ENCODE results near the gene PML. TPM values are rescaled to one million over a fixed set of nuclear protein-coding genes. Genes with fewer than 3 reads are reported as not detected.
"Not testable (repeated sequence)": the region's sequence is repeated elsewhere in the genome, so short reads cannot be mapped to it uniquely, and the experiment has no call there.

The PML gene
- total RNA-seq, 2 donors from 2014 or later, result 76.3 to 91.7 TPM

DNA sequence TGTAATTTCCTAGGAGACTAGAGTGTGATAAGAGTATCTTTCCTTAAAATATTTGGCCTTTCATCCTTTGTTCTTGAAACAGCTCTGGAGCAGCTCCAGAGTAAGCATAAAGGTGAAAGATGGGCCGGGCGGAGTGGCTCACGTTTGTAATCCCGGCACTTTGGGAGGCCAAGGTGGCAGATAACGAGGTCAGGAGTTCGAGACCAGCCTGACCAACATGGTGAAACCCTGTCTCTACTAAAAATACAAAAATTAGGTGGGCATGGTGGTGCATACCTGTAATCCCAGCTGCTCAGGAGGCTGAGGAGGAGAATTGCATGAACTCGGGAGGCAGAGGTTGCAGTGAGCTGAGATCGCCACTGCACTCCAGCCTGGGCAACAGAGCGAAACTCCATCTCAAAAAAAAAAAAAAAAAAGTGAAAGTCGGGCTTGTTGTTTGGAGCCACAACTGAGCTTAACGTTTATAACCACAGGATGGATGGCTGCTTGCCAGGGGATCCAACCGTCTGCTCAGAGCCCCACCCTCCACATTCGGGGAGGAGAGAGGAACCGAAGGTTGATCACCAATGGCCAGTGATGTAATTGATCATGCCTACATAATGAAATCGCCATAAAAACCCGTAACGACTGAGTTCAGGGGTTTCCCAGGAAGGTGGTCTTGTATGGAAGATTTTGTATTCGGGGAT is 18.9 kb upstream of the PML start:
- ATAC-seq (peak; percentile 48 to 54), DNase-seq (ENCODE audit: low spot score in 2 of 2) (peak; percentile 31 to 54)
- H3K27ac Mint-ChIP-seq, result peak overlapping the region in 1 of 2 donors; percentile 70
- not testable (repeated sequence) for H3K9me3 Mint-ChIP-seq
- H3K36me3 Mint-ChIP-seq, result peaks cover 0 to 15% of the 10 kb centered on the region in 2 donors

GRCh38 chr15:73978896-73979295 is 15.6 kb upstream of the PML start:
- ATAC-seq (no peak), DNase-seq (ENCODE audit: low spot score in 2 of 2) (no peak)
- peaks cover 6 to 9% of the 10 kb centered on the region in 2 donors for H3K9me3 Mint-ChIP-seq
- no peak overlapping the region for H3K27ac Mint-ChIP-seq
- H3K36me3 Mint-ChIP-seq, result peaks cover 0 to 15% of the 10 kb centered on the region in 2 donors

- Mint-ChIP-seq H3K9me3 (peaks cover under 1 to 5% of the 10 kb centered on the region in 2 donors), H3K27ac (no peak overlapping the region), H3K36me3 (peaks cover 0 to 8% of the 10 kb centered on the region in 2 donors)
- DNase-seq (ENCODE audit: low spot score in 2 of 2) (no peak), ATAC-seq (no peak)
Observed at GRCh38 chr15:73979636-73980035, 14.9 kb upstream of the PML start.

- Mint-ChIP-seq H3K9me3 (no peaks in the 10 kb centered on the region), H3K27ac (peak overlapping the region; percentile 91 to 93), H3K36me3 (no peaks in the 10 kb centered on the region)
- DNase-seq (ENCODE audit: low spot score in 2 of 2) (no peak), ATAC-seq (peak; percentile 55 to 73)
Observed at GRCh38 chr15:73981761-73982221, 12.7 kb upstream of the PML start.

- H3K27ac Mint-ChIP-seq, result peak overlapping the region; percentile 91 to 93
- no peaks in the 10 kb centered on the region for H3K36me3 Mint-ChIP-seq
- DNase-seq (ENCODE audit: low spot score in 2 of 2), result no peak
- H3K9me3 Mint-ChIP-seq, result no peaks in the 10 kb centered on the region
- peak; percentile 63 to 80 for ATAC-seq
Observed at GRCh38 chr15:73982222-73982962, 12.1 kb upstream of the PML start.

- Mint-ChIP-seq H3K27ac (peak overlapping the region in 1 of 2 donors; percentile 91), H3K36me3 (no peaks in the 10 kb centered on the region), H3K9me3 (no peaks in the 10 kb centered on the region)
- DNase-seq (ENCODE audit: low spot score in 2 of 2), result no peak
- no peak for ATAC-seq
Observed at GRCh38 chr15:73983211-73983727, 11.2 kb upstream of the PML start.

DNA sequence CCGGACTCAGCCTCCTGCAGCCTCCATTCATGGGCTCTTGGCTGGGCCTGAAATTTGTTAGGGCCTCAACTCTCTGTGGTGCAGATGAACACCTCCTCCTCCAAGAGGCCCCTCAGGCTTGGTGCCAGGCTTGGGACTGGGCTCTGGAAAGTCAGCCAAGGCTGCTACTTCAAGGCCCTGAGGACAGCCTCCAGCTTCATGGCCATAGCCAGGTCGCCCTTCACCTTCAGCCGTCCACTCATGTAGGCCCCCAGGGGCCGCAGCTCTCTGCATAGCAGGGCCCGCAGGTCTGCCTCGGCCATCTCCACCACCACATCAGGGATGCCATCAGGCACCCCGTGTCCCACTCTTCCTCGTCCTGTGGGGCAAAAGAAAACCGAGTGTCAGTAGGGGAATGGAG is 10.7 kb upstream of the PML start:
- no peaks in the 10 kb centered on the region for H3K9me3 Mint-ChIP-seq
- ATAC-seq (no peak), DNase-seq (ENCODE audit: low spot score in 2 of 2) (no peak)
- H3K36me3 Mint-ChIP-seq, result no peaks in the 10 kb centered on the region
- H3K27ac Mint-ChIP-seq, result peak overlapping the region; percentile 16 to 37

- no peak for DNase-seq (ENCODE audit: low spot score in 2 of 2)
- Mint-ChIP-seq H3K27ac (peak overlapping the region; percentile 16 to 37), H3K9me3 (no peaks in the 10 kb centered on the region), H3K36me3 (no peaks in the 10 kb centered on the region)
- no peak for ATAC-seq
Observed at GRCh38 chr15:73984208-73984979, 10.1 kb upstream of the PML start.

GRCh38 chr15:73985101-73985873 is 9.2 kb upstream of the PML start:
- no peaks in the 10 kb centered on the region for H3K9me3 Mint-ChIP-seq
- H3K36me3 Mint-ChIP-seq, result no peaks in the 10 kb centered on the region
- DNase-seq (ENCODE audit: low spot score in 2 of 2) (no peak), ATAC-seq (no peak)
- H3K27ac Mint-ChIP-seq, result peak overlapping the region in 1 of 2 donors; percentile 42

- H3K36me3 Mint-ChIP-seq, result no peaks in the 10 kb centered on the region
- H3K9me3 Mint-ChIP-seq, result no peaks in the 10 kb centered on the region
- ATAC-seq (no peak), DNase-seq (ENCODE audit: low spot score in 2 of 2) (no peak)
- peak overlapping the region in 1 of 2 donors; percentile 42 for H3K27ac Mint-ChIP-seq
Observed at GRCh38 chr15:73986055-73986775, 8.3 kb upstream of the PML start.

DNA sequence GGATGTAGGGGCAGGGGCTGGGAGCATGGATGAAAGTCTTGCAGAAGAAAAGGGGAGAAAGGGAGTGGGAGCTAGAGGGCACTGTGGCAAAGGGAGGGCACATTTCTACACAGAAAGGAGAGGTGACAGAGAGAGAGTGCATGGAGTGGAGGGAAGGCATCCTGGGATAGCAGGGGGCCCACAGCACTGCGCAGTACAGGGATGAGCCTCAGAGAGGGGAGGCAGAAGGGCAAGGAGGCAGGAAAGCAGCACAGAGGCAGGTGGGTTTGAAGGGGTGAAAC is 7.8 kb upstream of the PML start:
- H3K27ac Mint-ChIP-seq, result peak overlapping the region; percentile 42 to 57
- no peaks in the 10 kb centered on the region for H3K36me3 Mint-ChIP-seq
- H3K9me3 Mint-ChIP-seq, result no peaks in the 10 kb centered on the region
- ATAC-seq, result no peak
- no peak for DNase-seq (ENCODE audit: low spot score in 2 of 2)

DNA sequence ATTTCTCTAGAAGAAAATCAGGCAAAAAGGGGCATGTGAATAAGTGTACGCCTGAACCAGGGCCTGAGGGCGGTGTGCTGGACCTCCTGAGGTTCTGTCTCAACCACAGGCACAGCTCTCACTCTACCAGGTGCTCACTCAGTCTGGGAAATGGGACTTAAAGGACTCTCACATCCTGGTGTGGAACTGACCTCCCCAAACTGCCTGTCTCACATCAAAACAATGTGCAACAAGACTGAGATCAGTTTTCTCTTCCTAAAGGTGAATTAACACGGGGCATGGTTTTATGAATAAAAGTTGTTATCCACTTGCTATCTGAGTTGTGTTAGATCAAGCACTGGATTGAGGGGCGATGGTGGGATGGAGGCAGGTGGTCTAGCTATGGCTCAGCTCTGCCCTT is 7.3 kb upstream of the PML start:
- ATAC-seq (no peak), DNase-seq (ENCODE audit: low spot score in 2 of 2) (no peak)
- Mint-ChIP-seq H3K9me3 (no peaks in the 10 kb centered on the region), H3K36me3 (no peaks in the 10 kb centered on the region), H3K27ac (peak overlapping the region; percentile 42 to 57)

- DNase-seq (ENCODE audit: low spot score in 2 of 2) (no peak), ATAC-seq (no peak)
- Mint-ChIP-seq H3K9me3 (no peaks in the 10 kb centered on the region), H3K36me3 (no peaks in the 10 kb centered on the region), H3K27ac (peak overlapping the region; percentile 29 to 36)
Observed at GRCh38 chr15:73987681-73988444, 6.7 kb upstream of the PML start.

DNA sequence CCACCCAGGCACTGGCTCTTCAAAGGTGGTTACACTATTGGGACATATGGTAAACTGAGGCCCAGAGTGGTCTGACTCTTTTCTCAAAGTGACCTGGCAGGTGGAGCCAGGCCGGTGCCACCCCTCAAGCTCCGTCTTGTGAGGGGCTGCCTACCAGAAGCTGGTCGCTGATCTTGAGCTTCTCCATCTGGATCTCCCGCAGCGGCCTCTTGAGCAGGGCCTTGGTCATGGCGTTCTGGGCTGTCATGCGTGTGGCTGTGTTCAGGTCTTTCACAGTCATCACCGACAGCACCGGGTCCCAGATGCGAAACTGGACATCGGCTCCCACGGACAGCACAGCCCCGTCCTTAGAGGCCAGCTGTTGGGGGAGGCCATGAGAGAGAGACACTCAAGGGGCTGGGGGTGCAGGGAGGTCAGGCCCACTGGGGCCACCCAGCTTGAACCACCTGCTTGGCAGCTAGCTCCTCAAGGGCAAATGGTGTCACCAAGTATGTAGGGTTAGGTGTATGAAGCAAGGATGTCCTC is 6.0 kb upstream of the PML start:
- ATAC-seq, result no peak
- H3K36me3 Mint-ChIP-seq, result no peaks in the 10 kb centered on the region
- H3K9me3 Mint-ChIP-seq, result no peaks in the 10 kb centered on the region
- H3K27ac Mint-ChIP-seq, result no peak overlapping the region
- DNase-seq (ENCODE audit: low spot score in 2 of 2), result no peak

Measured in activated naive CD4-positive, alpha-beta T cell treated with anti-CD3 and anti-CD28 coated beads, Interleukin-2, amount 50 U/mL, for 72 hours (primary cell).